Right lobe of liver (tissue), 4 donors: ENCODE data around the gene RNU6-8.

Experiments
- POLR2A ChIP-seq: fragments of 450-650 bp; IDR thresholded peaks from one replicate; pipeline ENCODE4 v1.6.1; 2017; ENCODE audit warnings: antibody characterized with exemption, mild to moderate bottlenecking
- TF ChIP-seq, protein P1 (sequence below), 4 donors: fragments of 200-600 bp in 3 of 4; fragments of 450-650 bp in 1 of 4; IDR thresholded peaks; one replicate each; pipeline versions ENCODE4 v1.5.1 to v1.8.0; 2016 to 2022; ENCODE audit warnings: antibody characterized with exemption in 4 of 4, mild to moderate bottlenecking in 2 of 4
- donor health status: DM: no; HTN: no; CAD: no.
- donor health status: DM: no; HTN: no; CAD: no.
- donor health status: DM: no; HTN: yes; CAD: no.

DNA sequence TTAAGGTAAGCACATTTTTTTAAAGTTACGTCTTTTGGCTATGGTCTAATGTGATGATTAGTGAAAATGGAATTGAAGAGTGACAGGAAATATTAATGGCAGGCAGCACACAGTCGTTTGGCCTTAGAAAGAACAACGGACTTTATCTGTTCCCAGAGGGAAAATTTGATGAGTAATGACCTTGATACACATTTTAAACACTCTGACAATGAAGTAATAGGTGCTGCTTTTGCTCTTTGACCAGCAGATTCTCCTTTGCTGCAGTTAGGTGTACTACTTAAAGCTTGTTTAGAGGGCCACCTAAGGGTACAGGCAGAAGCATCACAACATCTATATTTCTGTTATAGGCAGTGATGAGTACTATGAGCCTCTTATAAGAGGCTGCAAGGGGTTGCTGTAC is 27.1 kb upstream of the RNU6-8 start:
- no peak for TF ChIP-seq POLR2A
- TF ChIP-seq, protein P1, sequence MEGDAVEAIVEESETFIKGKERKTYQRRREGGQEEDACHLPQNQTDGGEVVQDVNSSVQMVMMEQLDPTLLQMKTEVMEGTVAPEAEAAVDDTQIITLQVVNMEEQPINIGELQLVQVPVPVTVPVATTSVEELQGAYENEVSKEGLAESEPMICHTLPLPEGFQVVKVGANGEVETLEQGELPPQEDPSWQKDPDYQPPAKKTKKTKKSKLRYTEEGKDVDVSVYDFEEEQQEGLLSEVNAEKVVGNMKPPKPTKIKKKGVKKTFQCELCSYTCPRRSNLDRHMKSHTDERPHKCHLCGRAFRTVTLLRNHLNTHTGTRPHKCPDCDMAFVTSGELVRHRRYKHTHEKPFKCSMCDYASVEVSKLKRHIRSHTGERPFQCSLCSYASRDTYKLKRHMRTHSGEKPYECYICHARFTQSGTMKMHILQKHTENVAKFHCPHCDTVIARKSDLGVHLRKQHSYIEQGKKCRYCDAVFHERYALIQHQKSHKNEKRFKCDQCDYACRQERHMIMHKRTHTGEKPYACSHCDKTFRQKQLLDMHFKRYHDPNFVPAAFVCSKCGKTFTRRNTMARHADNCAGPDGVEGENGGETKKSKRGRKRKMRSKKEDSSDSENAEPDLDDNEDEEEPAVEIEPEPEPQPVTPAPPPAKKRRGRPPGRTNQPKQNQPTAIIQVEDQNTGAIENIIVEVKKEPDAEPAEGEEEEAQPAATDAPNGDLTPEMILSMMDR (IDR thresholded peaks at IDR 0.05), result peak in 1 of 4 donors; percentile 27
